ENCODE results near the gene FCAMR.

GRCh38 chr1:206931709-206932108, 38.6 kb downstream of the FCAMR start:
- TF ChIP-seq, protein P1, sequence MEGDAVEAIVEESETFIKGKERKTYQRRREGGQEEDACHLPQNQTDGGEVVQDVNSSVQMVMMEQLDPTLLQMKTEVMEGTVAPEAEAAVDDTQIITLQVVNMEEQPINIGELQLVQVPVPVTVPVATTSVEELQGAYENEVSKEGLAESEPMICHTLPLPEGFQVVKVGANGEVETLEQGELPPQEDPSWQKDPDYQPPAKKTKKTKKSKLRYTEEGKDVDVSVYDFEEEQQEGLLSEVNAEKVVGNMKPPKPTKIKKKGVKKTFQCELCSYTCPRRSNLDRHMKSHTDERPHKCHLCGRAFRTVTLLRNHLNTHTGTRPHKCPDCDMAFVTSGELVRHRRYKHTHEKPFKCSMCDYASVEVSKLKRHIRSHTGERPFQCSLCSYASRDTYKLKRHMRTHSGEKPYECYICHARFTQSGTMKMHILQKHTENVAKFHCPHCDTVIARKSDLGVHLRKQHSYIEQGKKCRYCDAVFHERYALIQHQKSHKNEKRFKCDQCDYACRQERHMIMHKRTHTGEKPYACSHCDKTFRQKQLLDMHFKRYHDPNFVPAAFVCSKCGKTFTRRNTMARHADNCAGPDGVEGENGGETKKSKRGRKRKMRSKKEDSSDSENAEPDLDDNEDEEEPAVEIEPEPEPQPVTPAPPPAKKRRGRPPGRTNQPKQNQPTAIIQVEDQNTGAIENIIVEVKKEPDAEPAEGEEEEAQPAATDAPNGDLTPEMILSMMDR (conservative IDR thresholded peaks at IDR 0.05; ENCODE audit: low read depth, low read length), result no peak
- TF ChIP-seq EZH2 (IDR thresholded peaks at IDR 0.05; ENCODE audit: borderline replicate concordance, low read depth, low read length, poor library complexity, severe bottlenecking), result no peak

Measured in A673 (cell line).